Measurements from ENCODE around the gene DLG2. TPM values are rescaled to one million over a fixed set of nuclear protein-coding genes. Genes with fewer than 3 reads are reported as not detected.

The DLG2 gene
- total RNA-seq, 1 donor, result 3.0 TPM

DNA sequence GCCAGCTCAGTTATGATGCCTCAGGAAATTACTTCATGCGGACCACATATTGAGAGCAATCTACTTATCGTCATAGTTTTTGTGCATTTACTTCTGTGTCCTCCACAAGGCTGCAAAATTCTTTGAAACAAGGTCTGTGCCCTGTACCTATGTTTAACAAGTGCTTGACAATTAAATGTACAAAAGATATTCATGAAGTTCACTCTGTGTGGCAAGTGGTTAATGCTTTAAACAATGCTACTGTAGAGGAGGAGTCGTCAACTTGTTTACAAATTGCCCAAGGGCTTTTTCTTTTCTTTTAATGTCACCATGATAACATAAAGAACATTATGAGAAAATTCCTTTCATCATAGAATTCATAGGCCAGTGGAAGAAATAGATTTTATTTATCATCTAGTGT is 1469.5 kb downstream of the DLG2 start:
- TF ChIP-seq, protein P1, sequence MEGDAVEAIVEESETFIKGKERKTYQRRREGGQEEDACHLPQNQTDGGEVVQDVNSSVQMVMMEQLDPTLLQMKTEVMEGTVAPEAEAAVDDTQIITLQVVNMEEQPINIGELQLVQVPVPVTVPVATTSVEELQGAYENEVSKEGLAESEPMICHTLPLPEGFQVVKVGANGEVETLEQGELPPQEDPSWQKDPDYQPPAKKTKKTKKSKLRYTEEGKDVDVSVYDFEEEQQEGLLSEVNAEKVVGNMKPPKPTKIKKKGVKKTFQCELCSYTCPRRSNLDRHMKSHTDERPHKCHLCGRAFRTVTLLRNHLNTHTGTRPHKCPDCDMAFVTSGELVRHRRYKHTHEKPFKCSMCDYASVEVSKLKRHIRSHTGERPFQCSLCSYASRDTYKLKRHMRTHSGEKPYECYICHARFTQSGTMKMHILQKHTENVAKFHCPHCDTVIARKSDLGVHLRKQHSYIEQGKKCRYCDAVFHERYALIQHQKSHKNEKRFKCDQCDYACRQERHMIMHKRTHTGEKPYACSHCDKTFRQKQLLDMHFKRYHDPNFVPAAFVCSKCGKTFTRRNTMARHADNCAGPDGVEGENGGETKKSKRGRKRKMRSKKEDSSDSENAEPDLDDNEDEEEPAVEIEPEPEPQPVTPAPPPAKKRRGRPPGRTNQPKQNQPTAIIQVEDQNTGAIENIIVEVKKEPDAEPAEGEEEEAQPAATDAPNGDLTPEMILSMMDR (IDR thresholded peaks at IDR 0.05; ENCODE audit: insufficient read depth, low read length), result no peak
- DNase-seq (ENCODE audit: low read depth), result no peak
- no peak overlapping the region for H3K4me3 ChIP-seq (ENCODE audit: low read depth, low read length)

DNA sequence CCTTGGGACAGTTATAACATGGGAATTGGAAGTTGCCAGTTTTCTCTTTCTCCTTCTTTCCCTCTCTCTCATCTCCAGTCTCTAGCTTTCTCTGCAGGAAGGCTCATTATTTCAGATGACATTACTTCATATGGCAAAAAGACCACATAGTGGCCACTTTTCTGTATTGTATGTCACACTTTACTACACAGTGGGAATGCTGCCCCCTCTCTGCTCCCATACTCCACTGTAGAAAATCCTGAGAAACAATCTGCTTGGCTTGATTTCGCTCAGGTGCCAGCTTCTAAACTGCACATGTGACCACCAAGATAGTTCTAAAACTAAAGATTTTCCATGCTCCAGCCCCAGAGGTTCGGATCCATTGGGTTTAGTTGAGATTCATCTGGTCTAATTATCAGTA is 1480.3 kb downstream of the DLG2 start:
- no peak overlapping the region for H3K4me3 ChIP-seq (ENCODE audit: low read depth, low read length)
- no peak for DNase-seq (ENCODE audit: low read depth)
- TF ChIP-seq, protein P1 (IDR thresholded peaks at IDR 0.05; ENCODE audit: insufficient read depth, low read length), result no peak

DNA sequence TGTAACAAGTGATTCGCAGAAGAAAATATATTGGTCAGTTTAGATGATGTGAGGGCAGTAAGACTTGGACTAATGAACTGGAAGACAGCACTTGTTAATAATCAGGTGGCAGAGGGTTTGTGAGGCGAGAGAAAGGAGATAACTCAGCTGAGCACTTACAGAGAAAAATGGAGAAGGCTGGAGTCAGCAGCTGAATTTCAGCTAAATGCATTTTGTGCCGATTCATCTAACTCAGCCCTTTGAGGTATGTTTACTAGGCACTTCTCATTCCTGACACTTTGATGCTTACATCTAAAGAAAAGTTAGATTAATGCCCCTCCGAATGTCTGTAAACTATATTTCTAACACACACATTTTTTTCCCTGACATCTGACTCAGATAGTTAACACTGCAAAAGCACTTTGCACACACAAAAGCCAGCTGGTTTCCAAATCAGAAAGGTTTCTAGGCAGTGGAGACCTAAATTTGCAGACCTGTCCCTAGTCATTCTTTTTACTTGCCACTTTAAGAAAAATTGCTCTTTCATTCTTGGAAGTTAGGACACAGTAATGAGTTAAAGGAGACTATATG is 1481.4 kb downstream of the DLG2 start:
- no peak overlapping the region for H3K4me3 ChIP-seq (ENCODE audit: low read depth, low read length)
- TF ChIP-seq, protein P1 (IDR thresholded peaks at IDR 0.05; ENCODE audit: insufficient read depth, low read length), result no peak
- no peak for DNase-seq (ENCODE audit: low read depth)

DNA sequence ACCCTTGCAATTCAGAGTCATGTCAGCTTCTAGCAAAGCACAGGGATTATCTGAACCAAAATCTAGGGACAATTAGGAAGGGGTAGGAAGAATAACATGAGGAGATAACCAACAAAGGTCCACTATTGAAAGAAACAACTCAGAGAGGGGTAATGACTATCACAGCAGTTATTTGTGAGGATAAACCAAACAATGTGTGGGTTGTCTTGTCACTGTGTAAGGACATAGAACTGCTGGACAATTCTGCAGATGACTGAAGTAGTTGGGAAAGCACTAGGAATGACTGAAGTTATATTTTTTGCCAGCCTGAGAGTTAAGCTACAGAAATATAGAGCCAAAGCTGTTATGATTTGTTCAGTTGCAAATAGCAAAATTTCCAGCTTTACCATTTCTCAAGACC is 1482.6 kb downstream of the DLG2 start:
- no peak overlapping the region for H3K4me3 ChIP-seq (ENCODE audit: low read depth, low read length)
- DNase-seq (ENCODE audit: low read depth), result no peak
- TF ChIP-seq, protein P1 (IDR thresholded peaks at IDR 0.05; ENCODE audit: insufficient read depth, low read length), result no peak

DNA sequence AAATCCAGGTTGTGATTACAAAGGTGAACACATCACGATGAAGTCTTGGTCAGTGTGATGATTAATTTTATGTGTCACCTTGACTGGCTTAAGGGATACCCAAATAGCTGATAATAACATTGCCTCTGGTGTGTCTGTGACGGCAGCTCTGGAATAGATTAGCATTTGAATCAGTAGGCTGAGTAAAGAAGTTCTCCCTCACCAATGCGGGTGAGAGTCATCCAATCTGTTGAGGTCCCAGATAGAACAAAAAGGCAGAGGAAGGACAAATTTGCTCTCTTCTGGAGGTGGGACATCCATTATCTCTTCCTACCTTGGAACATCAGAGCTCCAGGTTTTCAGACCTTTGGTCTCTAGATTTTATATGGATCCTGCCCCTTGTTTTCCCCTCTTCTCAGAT is 1484.7 kb downstream of the DLG2 start:
- TF ChIP-seq, protein P1 (IDR thresholded peaks at IDR 0.05; ENCODE audit: insufficient read depth, low read length), result no peak
- no peak overlapping the region for H3K4me3 ChIP-seq (ENCODE audit: low read depth, low read length)
- DNase-seq (ENCODE audit: low read depth), result no peak

DNA sequence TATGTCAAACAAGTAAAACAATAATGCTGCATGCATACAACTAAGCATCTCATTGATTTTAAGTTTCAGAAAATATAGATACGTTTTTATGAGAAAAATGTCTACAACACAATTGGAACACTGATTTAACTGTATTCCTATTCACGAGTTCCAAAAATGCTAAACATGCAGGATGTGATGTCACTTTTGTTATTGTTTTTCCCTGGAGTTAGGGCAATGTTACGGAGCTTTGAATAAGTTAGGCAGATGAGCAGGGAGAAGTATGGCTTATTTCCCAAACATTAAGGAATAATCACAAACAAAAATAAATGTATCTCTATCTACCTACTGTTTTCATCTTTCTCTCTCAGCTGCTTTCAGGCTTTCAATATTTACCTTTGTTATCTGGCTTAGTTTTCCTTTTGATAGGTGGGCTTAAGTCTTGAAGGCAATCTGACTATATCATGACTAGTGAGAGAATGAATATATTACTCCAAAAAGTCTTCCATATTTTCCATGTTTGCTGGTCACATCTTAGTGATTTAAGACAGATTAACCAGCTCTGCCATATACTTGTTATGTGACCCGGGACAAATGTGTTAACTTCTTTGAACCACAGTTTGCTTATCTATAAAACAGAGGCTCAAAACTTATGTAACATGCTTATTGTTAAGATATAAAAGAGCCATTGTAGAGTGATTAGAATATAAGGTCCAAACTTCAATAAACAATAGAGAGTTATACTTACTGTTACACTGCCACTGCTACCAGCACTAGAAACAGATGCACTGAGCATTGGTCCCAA is 1486.6 kb downstream of the DLG2 start:
- H3K4me3 ChIP-seq (ENCODE audit: low read depth, low read length), result no peak overlapping the region
- TF ChIP-seq, protein P1 (IDR thresholded peaks at IDR 0.05; ENCODE audit: insufficient read depth, low read length), result no peak
- no peak for DNase-seq (ENCODE audit: low read depth)
